Ovary (tissue), 3 donors: ENCODE measurements around the gene NCK1.

Experiments used
- EP300 ChIP-seq: sonication (generic); formaldehyde crosslinking; IDR thresholded peaks from one replicate; pipeline ENCODE4 v1.6.1; 2017; ENCODE audit warnings: antibody characterized with exemption
- POLR2A ChIP-seq: fragments of 450-650 bp; IDR thresholded peaks from one replicate; pipeline ENCODE4 v1.6.1; 2017; ENCODE audit warnings: antibody characterized with exemption, mild to moderate bottlenecking, moderate library complexity
- TF ChIP-seq, protein P1 (sequence below), 3 donors: fragments of 450-650 bp in 2 of 3; fragments of 200-600 bp in 1 of 3; IDR thresholded peaks; one replicate each; pipeline versions ENCODE4 v1.5.1 to v1.8.0; 2016 to 2022; ENCODE audit warnings: antibody characterized with exemption in 3 of 3, mild to moderate bottlenecking in 1 of 3
- donor health status: DM: no; HTN: no; CAD: no.

DNA sequence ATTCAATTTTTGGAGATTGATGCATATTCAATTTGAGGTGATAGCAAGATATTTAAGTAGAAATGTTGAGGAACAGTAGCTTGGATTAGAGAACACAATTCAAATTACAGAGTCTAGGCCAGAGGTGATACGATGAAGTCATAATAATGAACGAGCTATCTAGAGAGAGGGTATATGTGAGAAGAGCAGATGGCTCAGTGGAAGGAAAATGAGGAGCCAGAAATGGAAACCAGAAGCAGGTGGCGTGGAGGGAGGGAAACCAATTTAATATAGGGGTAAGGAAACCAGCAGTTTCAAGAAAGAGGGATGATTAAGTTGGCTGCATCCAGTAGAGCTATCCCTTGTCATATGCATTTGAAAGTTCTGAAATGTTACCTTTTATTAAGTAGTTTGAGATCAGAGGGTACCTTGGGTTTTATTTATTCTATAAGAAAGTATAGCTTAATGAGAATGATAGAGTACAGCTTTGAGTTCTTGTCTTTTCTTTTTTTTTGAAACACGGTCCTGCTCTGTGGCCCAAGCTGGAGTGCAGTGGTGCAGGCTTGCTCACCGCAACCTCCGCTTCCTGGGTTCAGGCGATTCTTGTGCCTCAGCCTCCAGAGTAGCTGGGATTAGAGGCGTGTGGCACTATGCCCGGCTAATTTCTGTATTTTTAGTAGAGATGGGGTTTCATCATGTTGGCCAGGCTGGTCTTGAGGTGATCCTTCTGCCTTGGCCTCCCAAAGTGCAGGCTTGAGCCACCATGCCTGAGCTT, 22.1 kb downstream of the NCK1 start:
- TF ChIP-seq, protein P1, sequence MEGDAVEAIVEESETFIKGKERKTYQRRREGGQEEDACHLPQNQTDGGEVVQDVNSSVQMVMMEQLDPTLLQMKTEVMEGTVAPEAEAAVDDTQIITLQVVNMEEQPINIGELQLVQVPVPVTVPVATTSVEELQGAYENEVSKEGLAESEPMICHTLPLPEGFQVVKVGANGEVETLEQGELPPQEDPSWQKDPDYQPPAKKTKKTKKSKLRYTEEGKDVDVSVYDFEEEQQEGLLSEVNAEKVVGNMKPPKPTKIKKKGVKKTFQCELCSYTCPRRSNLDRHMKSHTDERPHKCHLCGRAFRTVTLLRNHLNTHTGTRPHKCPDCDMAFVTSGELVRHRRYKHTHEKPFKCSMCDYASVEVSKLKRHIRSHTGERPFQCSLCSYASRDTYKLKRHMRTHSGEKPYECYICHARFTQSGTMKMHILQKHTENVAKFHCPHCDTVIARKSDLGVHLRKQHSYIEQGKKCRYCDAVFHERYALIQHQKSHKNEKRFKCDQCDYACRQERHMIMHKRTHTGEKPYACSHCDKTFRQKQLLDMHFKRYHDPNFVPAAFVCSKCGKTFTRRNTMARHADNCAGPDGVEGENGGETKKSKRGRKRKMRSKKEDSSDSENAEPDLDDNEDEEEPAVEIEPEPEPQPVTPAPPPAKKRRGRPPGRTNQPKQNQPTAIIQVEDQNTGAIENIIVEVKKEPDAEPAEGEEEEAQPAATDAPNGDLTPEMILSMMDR (IDR thresholded peaks at IDR 0.05): no peak
- TF ChIP-seq POLR2A (no peak), EP300 (no peak)
